Stimulated activated naive CD4-positive, alpha-beta T cell treated with Interleukin-2 at 50 U/mL for 16 hours (primary cell): ENCODE data around the gene GPR132.
"Not testable (repeated sequence)": the region's sequence is repeated elsewhere in the genome, so short reads cannot be mapped to it uniquely, and the experiment has no call there.

Experiments
- DNase-seq: peaks from one replicate; lab custom pipeline; 2025; lab: John Stamatoyannopoulos, UW

Gene GPR132

GRCh38 chr14:105065280-105066228 lies at the start of gene GPR132:
GPR132 (minus strand) TSS chr14:105065430; CDS start chr14:105055420, 10,010 bp downstream.
- DNase-seq, result peak; percentile 86

GRCh38 chr14:105109243-105109642 lies 44.0 kb upstream of the GPR132 start:
- not testable (repeated sequence) for DNase-seq

- no peak for DNase-seq
Measured at GRCh38 chr14:105108516-105108864, 43.3 kb upstream of the GPR132 start.

- DNase-seq, result no peak
Measured at GRCh38 chr14:105107781-105108515, 42.7 kb upstream of the GPR132 start.

- DNase-seq, result no peak
Measured at GRCh38 chr14:105107351-105107750, 42.1 kb upstream of the GPR132 start.

GRCh38 chr14:105105158-105105557 lies 39.9 kb upstream of the GPR132 start:
- DNase-seq, result no peak

GRCh38 chr14:105102893-105103292 lies 37.7 kb upstream of the GPR132 start:
- DNase-seq, result no peak

GRCh38 chr14:105102361-105102870 lies 37.2 kb upstream of the GPR132 start:
- DNase-seq, result no peak

GRCh38 chr14:105100910-105101309 lies 35.7 kb upstream of the GPR132 start:
- DNase-seq, result no peak

- DNase-seq, result no peak
Measured at GRCh38 chr14:105099778-105100177, 34.5 kb upstream of the GPR132 start.

GRCh38 chr14:105098316-105098715 lies 33.1 kb upstream of the GPR132 start:
- DNase-seq, result no peak

GRCh38 chr14:105097794-105098127 lies 32.5 kb upstream of the GPR132 start:
- DNase-seq, result no peak

GRCh38 chr14:105096206-105096875 lies 31.1 kb upstream of the GPR132 start:
- no peak for DNase-seq

GRCh38 chr14:105095236-105095805 lies 30.1 kb upstream of the GPR132 start:
- DNase-seq, result no peak

- DNase-seq, result no peak
Measured at GRCh38 chr14:105094193-105094907, 29.1 kb upstream of the GPR132 start.

GRCh38 chr14:105093431-105094192 lies 28.4 kb upstream of the GPR132 start:
- DNase-seq, result peak; percentile 66

GRCh38 chr14:105093038-105093430 lies 27.8 kb upstream of the GPR132 start:
- DNase-seq, result peak; percentile 49

GRCh38 chr14:105092171-105093037 lies 27.2 kb upstream of the GPR132 start:
- DNase-seq, result no peak

GRCh38 chr14:105091517-105092170 lies 26.4 kb upstream of the GPR132 start:
- DNase-seq, result no peak
